Colon (tissue), 2 donors: ENCODE measurements around the gene CDA.

Experiments
- FAIRE-seq: peaks from 2 replicates; lab custom pipeline; 2012; peaks lifted over from hg19 to GRCh38; lab: Jason Lieb, UNC
- donor health status: control.
- donor health status: control.

CDA gene

DNA sequence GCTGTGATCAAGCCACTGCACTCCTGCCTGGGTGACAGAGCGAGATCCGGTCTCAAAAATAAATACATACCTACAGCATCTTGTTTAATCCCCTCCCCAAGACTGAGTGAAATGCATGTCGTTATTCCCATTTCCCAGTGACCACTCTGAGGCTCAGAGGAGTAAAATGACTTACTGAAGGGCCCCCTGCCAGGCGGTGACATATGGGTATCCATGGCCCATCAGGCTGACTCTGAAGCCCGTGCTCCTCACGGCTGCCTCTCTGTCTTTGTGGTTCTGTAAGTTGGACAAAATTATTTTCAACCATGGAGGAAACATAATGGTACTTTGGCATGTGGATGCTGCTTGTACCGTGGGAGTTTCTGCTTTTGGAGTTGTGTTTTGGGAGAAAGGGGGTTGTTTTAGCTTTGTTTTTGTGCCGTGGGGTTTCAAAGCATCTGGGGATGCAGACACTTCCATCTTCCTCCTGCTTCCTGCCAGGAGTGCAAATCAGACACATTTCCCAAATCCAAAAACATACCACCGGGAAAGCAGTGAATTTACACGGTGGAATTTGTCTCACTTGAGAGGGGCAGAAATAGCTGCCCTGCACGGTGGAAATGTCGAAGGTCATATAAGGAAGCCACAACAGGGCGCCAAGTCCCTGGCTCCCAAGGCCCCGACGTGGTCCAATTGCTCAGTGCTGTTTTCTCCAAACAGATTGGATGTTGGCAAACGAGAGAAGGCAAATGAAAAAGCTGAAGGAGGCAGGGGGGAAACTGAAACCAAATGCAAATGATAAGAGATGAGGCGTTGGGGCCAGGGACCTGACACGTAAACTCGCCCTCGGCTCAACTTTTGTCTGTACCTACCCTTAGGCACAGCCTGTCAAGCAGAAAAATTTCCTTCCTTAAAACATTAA is 27.3 kb downstream of the CDA start:
- FAIRE-seq: no peak

- no peak for FAIRE-seq
These were observed 28.1 kb downstream of the CDA start for GRCh38 chr1:20616847-20617487.

DNA sequence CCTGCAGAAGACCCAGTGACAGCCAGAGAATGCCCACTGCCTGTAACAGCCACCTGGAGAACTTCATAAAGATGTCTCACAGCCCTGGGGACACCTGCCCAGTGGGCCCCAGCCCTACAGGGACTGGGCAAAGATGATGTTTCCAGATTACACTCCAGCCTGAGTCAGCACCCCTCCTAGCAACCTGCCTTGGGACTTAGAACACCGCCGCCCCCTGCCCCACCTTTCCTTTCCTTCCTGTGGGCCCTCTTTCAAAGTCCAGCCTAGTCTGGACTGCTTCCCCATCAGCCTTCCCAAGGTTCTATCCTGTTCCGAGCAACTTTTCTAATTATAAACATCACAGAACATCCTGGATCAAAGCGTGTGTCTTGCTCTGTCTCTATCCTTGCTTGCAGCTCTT is 29.7 kb downstream of the CDA start:
- no peak for FAIRE-seq

DNA sequence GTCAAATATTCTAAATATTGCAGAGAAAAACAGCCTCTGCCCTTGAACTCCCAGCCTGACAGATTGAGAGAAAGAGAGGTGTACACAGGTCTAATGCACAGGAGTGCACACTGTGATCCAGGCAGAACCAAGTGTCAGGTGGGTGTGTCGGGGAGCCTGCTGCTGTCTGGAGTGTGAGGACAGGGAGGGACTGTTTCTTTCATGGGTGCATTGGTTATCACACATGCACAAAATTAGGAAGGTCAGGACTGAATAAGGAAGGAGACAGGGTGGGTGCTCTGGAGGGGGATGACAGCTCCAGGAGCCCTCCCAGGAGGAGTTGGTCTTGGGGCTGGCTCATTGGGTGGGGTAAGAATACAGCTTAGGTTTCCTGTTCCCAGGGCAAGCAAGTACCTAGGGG is 31.1 kb downstream of the CDA start:
- FAIRE-seq: no peak

- FAIRE-seq: no peak
These were observed 32.1 kb downstream of the CDA start for GRCh38 chr1:20621012-20621411.

DNA sequence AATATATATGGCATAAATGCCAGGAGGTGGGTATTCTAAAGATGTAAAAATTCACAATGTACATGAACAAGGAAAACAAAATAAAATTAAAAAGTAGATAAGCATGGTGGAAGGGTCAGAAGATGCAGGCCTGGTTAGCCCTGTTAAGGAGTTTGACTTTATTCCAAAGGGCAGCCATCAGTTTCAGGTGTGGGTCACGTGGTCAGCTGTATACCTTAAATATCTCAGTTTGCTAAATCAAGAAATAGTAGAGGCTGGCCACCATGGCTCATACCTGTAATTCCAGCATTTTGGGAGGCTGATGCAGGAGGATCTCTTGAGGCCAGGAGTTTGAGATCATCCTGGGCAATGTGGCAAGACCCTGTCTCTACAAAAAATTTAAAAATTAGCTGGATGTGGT is 35.8 kb downstream of the CDA start:
- no peak for FAIRE-seq

DNA sequence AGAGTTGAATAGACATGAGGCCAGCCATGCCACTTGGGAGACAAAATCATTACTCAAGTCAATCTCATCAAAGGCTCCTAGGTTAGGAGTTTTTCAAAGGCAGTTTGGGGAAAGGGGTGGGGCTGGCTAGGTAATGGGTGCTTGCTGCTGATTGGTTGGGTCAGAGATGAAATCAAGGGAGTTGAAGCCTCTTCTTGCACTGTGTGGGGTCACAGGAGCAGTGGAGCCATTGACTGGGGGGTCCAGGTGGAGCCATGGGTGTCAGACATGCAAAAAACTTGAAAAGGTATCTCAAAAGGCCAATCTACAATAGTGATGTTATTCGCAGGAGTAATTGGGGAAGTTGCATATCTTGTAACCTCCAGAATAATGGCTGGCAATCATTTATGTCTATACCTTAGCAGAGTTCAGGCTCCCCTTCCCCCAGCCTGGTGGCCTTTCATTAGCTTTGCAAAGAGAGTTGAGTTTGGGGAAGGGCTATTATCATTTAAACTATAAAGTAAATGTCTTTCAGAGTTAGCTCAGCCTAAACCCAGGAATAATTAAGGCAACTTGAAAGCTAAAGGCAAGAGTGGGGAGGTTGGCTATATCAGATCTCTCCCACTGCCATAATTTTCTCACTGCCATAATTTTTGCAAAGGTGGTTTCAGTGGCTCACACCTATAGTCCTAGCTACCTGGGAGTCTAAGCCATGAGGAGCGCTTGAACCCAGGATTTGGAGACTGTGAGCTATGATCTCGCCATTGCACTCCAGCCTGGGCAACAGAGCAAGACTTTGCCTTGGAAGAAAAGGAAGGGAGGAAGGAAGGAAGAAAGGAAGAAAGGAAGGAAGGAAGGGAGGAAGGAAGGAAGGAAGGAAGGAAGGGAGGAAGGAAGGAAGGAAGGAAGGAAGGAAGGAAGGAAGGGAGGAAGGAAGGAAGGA is 36.5 kb downstream of the CDA start:
- no peak for FAIRE-seq

- FAIRE-seq: no peak
These were observed 37.2 kb downstream of the CDA start for GRCh38 chr1:20626098-20626427.

DNA sequence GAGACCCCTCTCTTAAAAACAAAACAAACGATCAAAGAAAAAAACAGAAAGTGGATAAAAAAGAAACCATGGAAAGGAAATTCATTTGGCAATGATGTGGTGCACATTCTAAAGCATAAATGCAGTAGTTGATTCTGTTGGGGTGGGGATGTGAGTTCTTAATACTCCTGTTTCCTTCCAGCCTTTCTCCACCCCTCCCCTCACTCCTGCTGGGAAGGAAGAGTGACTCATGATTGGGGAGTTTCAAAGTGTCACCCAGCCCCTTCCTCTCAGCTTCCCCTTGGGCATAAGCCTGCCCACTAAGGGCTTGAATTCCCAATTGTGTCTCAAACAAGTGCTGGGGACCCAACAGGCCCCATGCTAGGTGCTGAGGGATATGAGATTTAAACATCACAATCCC is 37.6 kb downstream of the CDA start:
- no peak for FAIRE-seq

DNA sequence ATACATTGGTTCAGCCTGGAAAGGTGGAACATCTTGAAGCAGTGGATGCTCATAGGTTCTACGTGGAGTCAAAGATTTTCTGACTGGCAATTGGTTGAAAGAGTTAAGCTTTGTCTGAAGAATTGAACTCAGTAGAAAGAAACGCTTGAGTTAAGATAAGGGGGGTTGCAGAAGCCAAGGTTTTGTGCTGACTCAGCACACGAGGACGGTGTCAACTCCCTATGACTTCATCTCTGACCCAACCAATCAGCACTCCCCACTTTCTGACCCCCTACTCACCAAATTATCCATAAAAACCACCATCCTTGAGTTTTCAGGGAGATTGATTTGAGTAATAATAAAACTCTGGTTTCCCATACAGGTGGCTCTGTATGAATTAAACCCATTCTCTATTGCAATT is 41.8 kb downstream of the CDA start:
- FAIRE-seq: no peak

GRCh38 chr1:20632386-20632785 is 43.5 kb downstream of the CDA start:
- FAIRE-seq: no peak

DNA sequence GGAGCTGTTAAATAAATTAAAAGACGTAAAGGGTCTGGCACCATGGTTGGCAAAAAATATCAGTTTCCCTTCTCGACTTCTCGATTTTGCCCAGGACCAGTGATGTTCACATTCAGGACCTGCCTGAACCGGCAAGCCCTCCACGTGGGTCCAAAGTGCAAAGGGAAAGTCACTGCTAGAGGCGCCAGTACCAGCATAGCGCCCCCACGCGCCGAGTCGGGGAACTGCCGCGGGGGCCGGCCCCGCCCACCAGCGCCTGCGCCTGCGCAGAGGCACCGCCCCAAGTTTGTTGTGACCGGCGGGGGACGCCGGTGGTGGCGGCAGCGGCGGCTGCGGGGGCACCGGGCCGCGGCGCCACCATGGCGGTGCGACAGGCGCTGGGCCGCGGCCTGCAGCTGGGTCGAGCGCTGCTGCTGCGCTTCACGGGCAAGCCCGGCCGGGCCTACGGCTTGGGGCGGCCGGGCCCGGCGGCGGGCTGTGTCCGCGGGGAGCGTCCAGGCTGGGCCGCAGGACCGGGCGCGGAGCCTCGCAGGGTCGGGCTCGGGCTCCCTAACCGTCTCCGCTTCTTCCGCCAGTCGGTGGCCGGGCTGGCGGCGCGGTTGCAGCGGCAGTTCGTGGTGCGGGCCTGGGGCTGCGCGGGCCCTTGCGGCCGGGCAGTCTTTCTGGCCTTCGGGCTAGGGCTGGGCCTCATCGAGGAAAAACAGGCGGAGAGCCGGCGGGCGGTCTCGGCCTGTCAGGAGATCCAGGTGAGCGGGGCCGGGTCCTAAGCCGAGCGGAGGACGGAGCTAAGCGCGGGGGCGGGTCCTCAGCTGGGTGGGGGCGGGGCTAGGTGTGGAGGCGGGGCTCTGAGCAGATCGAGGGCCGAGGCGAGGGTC is 44.5 kb downstream of the CDA start, which contains the start of gene PINK1:
TSS of gene PINK1 (plus strand) at position 269 of the 875 bp plus-strand sequence. CDS start at position 360, 91 bp downstream.
- FAIRE-seq: no peak

GRCh38 chr1:20634065-20634593 is 45.2 kb downstream of the CDA start:
- no peak for FAIRE-seq

- no peak for FAIRE-seq
These were observed 45.7 kb downstream of the CDA start for GRCh38 chr1:20634594-20635084.

GRCh38 chr1:20636785-20637347 is 48.0 kb downstream of the CDA start:
- FAIRE-seq: no peak

DNA sequence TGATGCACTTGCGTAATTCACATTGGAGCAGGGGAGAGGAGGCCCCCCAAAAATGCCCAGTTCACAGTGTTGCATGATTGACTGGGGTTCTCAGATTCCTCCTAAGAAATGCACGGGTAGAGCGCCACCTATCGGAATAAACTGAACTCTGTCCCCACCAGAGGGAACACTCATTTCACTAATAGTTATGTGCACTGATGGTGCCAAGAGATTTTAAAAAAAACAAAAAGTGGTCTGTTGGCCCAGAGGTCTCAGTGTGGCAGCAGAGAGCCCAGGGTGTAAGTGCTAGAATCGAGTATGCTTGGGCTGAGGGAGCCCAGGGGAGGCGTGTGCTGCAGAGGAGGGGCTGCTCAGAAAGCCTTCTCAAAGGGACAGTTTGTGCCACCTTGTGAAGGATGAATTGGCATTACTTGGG is 51.3 kb downstream of the CDA start:
- FAIRE-seq: no peak

DNA sequence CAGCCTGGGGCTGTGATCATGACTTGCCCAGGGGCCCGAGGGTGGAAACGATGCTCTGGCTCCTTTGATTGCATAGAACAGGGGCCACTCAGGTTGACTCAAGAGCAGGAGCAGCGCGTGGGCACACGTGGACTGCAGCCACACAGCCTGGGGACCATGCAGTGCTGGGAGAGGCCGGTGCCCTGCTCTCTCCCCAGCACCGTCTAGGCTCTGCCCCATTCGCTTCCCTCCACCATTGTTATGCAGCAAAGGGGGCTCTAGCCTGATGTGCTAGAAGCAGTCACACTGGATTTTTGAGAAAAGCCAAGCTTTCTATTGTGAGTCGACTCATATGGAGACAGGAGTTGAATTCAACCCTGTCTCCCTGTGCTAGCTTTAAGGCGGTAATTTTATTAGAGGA is 53.1 kb downstream of the CDA start:
- no peak for FAIRE-seq

- no peak for FAIRE-seq
These were observed 54.2 kb downstream of the CDA start for GRCh38 chr1:20643080-20643479.

DNA sequence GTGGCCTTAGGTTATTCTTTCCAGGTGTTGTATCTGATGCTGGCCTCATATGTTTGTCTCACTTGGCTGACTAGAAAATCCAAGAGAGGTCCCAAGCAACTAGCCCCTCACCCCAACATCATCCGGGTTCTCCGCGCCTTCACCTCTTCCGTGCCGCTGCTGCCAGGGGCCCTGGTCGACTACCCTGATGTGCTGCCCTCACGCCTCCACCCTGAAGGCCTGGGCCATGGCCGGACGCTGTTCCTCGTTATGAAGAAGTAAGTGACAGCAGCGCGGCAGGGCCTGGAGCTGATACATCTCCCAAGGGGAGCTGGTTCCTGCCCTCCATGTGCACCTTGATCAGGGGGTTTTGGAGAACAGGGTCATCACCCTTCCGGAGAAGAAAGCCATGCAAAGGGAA is 55.5 kb downstream of the CDA start:
- FAIRE-seq: no peak

GRCh38 chr1:20645414-20645813 is 56.5 kb downstream of the CDA start:
- no peak for FAIRE-seq

- FAIRE-seq: no peak
These were observed 59.5 kb downstream of the CDA start for GRCh38 chr1:20648438-20648837.
